HepG2 (cell line): ENCODE measurements around the gene CPPED1. TPM values are rescaled to one million over a fixed set of nuclear protein-coding genes. Genes with fewer than 3 reads are reported as not detected.

Experiments
- ATAC-seq: fragments of 200-7000 bp; cut with Tn5 transposase; 3 replicates; pipeline ENCODE4 v1.9.1; 2020; ENCODE audit warnings: mild to moderate bottlenecking, moderate library complexity
- BruUV-seq: library from RNA; stranded (reverse); fragments of 400-500 nt; replicated peaks from 2 replicates; lab custom pipeline; 2021; lab: Mats Ljungman, UMichigan
- CTCF ChIA-PET: fragments of 300-600 bp; formaldehyde crosslinking; extraction: SDS; loops from one replicate; lab custom pipeline; 2021; ENCODE audit warnings: low total read pairs, inconsistent platforms, low intra/inter-chr PET ratio; lab: Yijun Ruan, JAX
- POLR2A ChIA-PET: fragments of 350-600 bp; sonication (Branson Sonifier 250); formaldehyde crosslinking; loops from one replicate; lab custom pipeline; 2020; ENCODE audit warnings: antibody characterized with exemption, inconsistent platforms; lab: Yijun Ruan, JAX
- DNase-seq: peaks from one replicate; pipeline ENCODE4 v3.0.0-alpha.2; 2015; ENCODE audit warnings: low spot score
- FAIRE-seq: peaks from 3 replicates; lab custom pipeline; 2011; peaks lifted over from hg19 to GRCh38; lab: Jason Lieb, UNC
- H2AFZ ChIP-seq: one replicate; pipeline ENCODE4 v1.6.1; 2011; ENCODE audit warnings: low read length, inconsistent platforms
- H3K27ac ChIP-seq: fragments of 300-600 bp; 3 replicates; pipeline ENCODE4 v1.8.0; 2011; ENCODE audit warnings: mixed run types, mild to moderate bottlenecking, mixed read lengths, low read length, inconsistent platforms; ENCODE audit not compliant: insufficient read depth; ENCODE audit errors: extremely low read length
- H3K27me3 ChIP-seq, 2 experiments: fragments of 200-600 bp in 1 of 2; 2 replicates in 1 of 2; 3 replicates in 1 of 2; pipeline versions ENCODE4 v1.6.0 to v1.8.0; 2011; ENCODE audit warnings: low read length in 2 of 2, mild to moderate bottlenecking in 2 of 2, moderate library complexity in 2 of 2, inconsistent platforms in 1 of 2; ENCODE audit not compliant: insufficient read depth in 2 of 2, control insufficient read depth in 1 of 2
- H3K36me3 ChIP-seq, 2 experiments: fragments of 200-600 bp in 1 of 2; replicated peaks in 1 of 2; 2 replicates in 1 of 2; 3 replicates in 1 of 2; pipeline versions ENCODE4 v1.5.1 to v1.8.0; 2011; ENCODE audit warnings: low read length in 2 of 2, inconsistent platforms in 1 of 2; ENCODE audit not compliant: insufficient read depth in 2 of 2, control insufficient read depth in 1 of 2
- H3K4me1 ChIP-seq: 2 replicates; pipeline ENCODE4 v1.5.1; 2012; ENCODE audit warnings: low read length, inconsistent platforms; ENCODE audit not compliant: insufficient read depth
- H3K4me2 ChIP-seq: 2 replicates; pipeline ENCODE4 v1.6.0; 2011; ENCODE audit warnings: low read depth, low read length, inconsistent platforms
- H3K4me3 ChIP-seq, 3 experiments: fragments of 200-600 bp in 1 of 3; sonication (generic), shearing (Covaris generic) in 1 of 3; replicated peaks in 1 of 3; 2 replicates each; pipeline ENCODE4 v1.5.1; 2011 to 2016; ENCODE audit warnings: low read length in 3 of 3, inconsistent platforms in 2 of 3, low read depth in 2 of 3, mild to moderate bottlenecking in 2 of 3, control low read depth in 1 of 3, mixed read lengths in 1 of 3; ENCODE audit not compliant: insufficient read depth in 1 of 3
- H3K79me2 ChIP-seq: one replicate; pipeline ENCODE4 v1.6.1; 2011; ENCODE audit warnings: low read length, inconsistent platforms; ENCODE audit not compliant: insufficient read depth
- H3K9ac ChIP-seq: 2 replicates; pipeline ENCODE4 v1.6.0; 2011; ENCODE audit warnings: mild to moderate bottlenecking, low read depth, low read length, inconsistent platforms; ENCODE audit not compliant: insufficient read depth
- H3K9me3 ChIP-seq: 2 replicates; pipeline ENCODE4 v1.5.1; 2012; ENCODE audit warnings: mild to moderate bottlenecking, low read length
- H4K20me1 ChIP-seq: 2 replicates; pipeline ENCODE4 v1.6.0; 2011; ENCODE audit warnings: inconsistent platforms, mild to moderate bottlenecking, low read length, moderate library complexity; ENCODE audit not compliant: insufficient read depth
- E2F2 ChIP-seq: sonication (generic); formaldehyde crosslinking; IDR thresholded peaks from 2 replicates; pipeline ENCODE4 v1.4.0; 2020; ENCODE audit warnings: missing genetic modification reagents, borderline replicate concordance
- HDAC1 ChIP-seq: sonication (generic); formaldehyde crosslinking; IDR thresholded peaks from 2 replicates; pipeline ENCODE4 v1.5.1; 2020; ENCODE audit warnings: mild to moderate bottlenecking, missing genetic modification reagents
- NFE2L1 ChIP-seq: sonication (generic); formaldehyde crosslinking; IDR thresholded peaks from 2 replicates; pipeline ENCODE4 v1.4.0; 2020; ENCODE audit warnings: missing genetic modification reagents, mild to moderate bottlenecking, borderline replicate concordance
- PHB2 ChIP-seq: fragments of 450-650 bp; IDR thresholded peaks from 2 replicates; pipeline ENCODE4 v1.6.1; 2018; ENCODE audit not compliant: partially characterized antibody
- SIN3B ChIP-seq: fragments of 150-350 bp; IDR thresholded peaks from 2 replicates; pipeline ENCODE4 v1.6.1; 2014; ENCODE audit warnings: low read length
- SIX4 ChIP-seq: sonication (generic); formaldehyde crosslinking; IDR thresholded peaks from 2 replicates; pipeline ENCODE4 v1.4.0; 2020; ENCODE audit warnings: missing genetic modification reagents
- SMARCC2 ChIP-seq: fragments of 450-650 bp; IDR thresholded peaks from 2 replicates; pipeline ENCODE4 v1.6.1; 2017; ENCODE audit warnings: antibody characterized with exemption, mild to moderate bottlenecking
- ZBTB44 ChIP-seq: sonication (generic); formaldehyde crosslinking; IDR thresholded peaks from 2 replicates; pipeline ENCODE4 v1.4.0; 2020; ENCODE audit warnings: missing genetic modification reagents
- WGBS: methylation state at CpG from one replicate; pipeline ENCODE4 v1.1.6; 2017; ENCODE audit warnings: low lambda C conversion rate; 5-methylcytosine and 5-hydroxymethylcytosine counted together
- in situ Hi-C: cut with HindIII; loops from 2 replicates; pipeline ENCODE4 v1.10.0; 2017; ENCODE audit warnings: low pct_unique_long_range_greater_than_20kb; ENCODE audit not compliant: extremely low pct_ligation_motif_present
- intact Hi-C: fragments of 100-400 bp; cut with micrococcal nuclease; formaldehyde crosslinking; loops from one replicate; pipeline ENCODE4 v1.10.0; 2022; ENCODE audit not compliant: unreplicated experiment
- polyA plus RNA-seq, 8 experiments: library from polyadenylated mRNA; depleted of rRNA in 3 of 8; stranded (reverse) in 7 of 8; unstranded in 1 of 8; fragments of >200 nt; fragmentation: Illumina TruSeq in 4 of 8; extraction: Trizol in 4 of 8; gene quantifications; 2 replicates each; pipeline versions ENCODE4 v1.2.1 to v1.2.3, GENCODE V29; 2011 to 2016; ENCODE audit warnings: low read depth in 4 of 8, missing spikeins in 1 of 8, mixed read lengths in 1 of 8; ENCODE audit not compliant: insufficient read depth in 1 of 8
- total RNA-seq, 5 experiments: library from RNA; depleted of rRNA; stranded (reverse); fragments of >200 nt; fragmentation: Illumina TruSeq; extraction: Trizol; gene quantifications; 2 replicates each; pipeline ENCODE4 v1.2.3, GENCODE V29; 2016; ENCODE audit warnings: low read depth in 1 of 5
- TF ChIP-seq, protein P1 (sequence below): sonication (generic); formaldehyde crosslinking; IDR thresholded peaks from 2 replicates; pipeline ENCODE4 v1.4.0; 2020; ENCODE audit warnings: missing genetic modification reagents; ENCODE audit errors: not compliant biosample characterization

Gene CPPED1
- total and polyA plus RNA-seq, 2 of the 13 experiments (the other 11 are each of a cell fraction or from before 2014, with no cell fraction given): 66.6 to 71.3 TPM

DNA sequence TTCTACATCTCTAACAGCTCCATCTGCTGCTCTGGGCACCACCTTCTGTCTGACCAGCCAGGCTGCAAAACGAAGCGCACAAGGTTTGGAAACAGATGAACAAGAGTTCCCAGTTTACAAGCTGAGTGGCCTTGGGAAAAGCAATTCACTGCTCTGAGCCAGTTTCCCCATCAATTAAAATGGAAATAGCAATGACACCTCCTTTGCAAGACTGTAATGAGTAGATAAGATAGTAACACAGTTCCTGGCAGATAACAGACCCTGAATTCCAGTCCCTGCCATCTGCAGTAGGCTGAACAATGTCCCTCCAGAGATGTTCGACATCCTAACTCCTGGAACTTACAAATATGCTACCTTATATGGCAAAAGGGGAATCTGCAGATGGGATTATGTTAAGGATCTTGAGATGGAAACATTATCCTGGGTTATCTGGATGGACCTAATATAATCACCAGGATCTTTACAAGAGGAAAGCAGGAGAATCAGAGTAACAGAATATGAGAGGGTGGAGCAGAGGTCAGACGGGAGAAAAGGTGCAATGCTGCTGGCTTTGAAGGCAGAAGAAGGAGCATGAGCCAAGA lies 27.9 kb downstream of the CPPED1 start:
- in situ Hi-C loops: no loop called here
- 93% methylated on average over 4 of the region's 4 CpGs for WGBS

More for the DNA sequence above, 27.9 kb downstream of the CPPED1 start:
- Histone ChIP-seq H4K20me1 (no peaks in the 10 kb centered on the region), H3K79me2 (peaks cover 11% of the 10 kb centered on the region), H3K27me3 (no peaks in the 10 kb centered on the region), H3K9ac (no peak overlapping the region), H2AFZ (no peak overlapping the region), H3K4me1 (peaks cover 17% of the 10 kb centered on the region), H3K27ac (no peak overlapping the region), H3K4me2 (no peak overlapping the region), H3K4me3 (no peak overlapping the region), H3K36me3 (peaks cover 31 to 80% of the 10 kb centered on the region in 2 experiments), H3K9me3 (no peaks in the 10 kb centered on the region)
- ATAC-seq (no peak), FAIRE-seq (no peak), DNase-seq (no peak)
- CTCF ChIA-PET: no interaction called here
- intact Hi-C loops: no loop called here
- TF ChIP-seq, protein P1, sequence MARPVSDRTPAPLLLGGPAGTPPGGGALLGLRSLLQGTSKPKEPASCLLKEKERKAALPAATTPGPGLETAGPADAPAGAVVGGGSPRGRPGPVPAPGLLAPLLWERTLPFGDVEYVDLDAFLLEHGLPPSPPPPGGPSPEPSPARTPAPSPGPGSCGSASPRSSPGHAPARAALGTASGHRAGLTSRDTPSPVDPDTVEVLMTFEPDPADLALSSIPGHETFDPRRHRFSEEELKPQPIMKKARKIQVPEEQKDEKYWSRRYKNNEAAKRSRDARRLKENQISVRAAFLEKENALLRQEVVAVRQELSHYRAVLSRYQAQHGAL (CRISPR knock-in tag): no peak
- TF ChIP-seq PHB2 (no peak), NFE2L1 (CRISPR knock-in tag) (no peak), ZBTB44 (CRISPR knock-in tag) (no peak), HDAC1 (no peak), SIX4 (CRISPR knock-in tag) (no peak), E2F2 (CRISPR knock-in tag) (no peak), SIN3B (no peak), SMARCC2 (no peak)
- BruUV-seq: no TSS peak
- POLR2A ChIA-PET: no interaction called here
